HG03060 (cell line): ENCODE data around the gene CA14.
"Not testable (repeated sequence)": the region's sequence is repeated elsewhere in the genome, so short reads cannot be mapped to it uniquely, and the experiment has no call there.

ENCODE experiments used
- ATAC-seq: cut with Tn5 transposase; IDR thresholded peaks from one replicate; pipeline ENCODE4 v1.9.1; 2021; ENCODE audit warnings: low read depth, moderate number of reproducible peaks; ENCODE audit not compliant: unreplicated experiment

CA14 gene

GRCh38 chr1:150235852-150236613 lies 21.5 kb upstream of the CA14 start, which contains the start of gene ANP32E:
Gene ANP32E (minus strand): TSS chr1:150236112. CDS start chr1:150235786, 326 bp downstream.
- ATAC-seq, result peak; percentile 88

GRCh38 chr1:150236614-150237100 lies 20.9 kb upstream of the CA14 start:
- no peak for ATAC-seq

GRCh38 chr1:150237176-150237575 lies 20.4 kb upstream of the CA14 start:
- not testable (repeated sequence) for ATAC-seq

- ATAC-seq, result no peak
Observed at GRCh38 chr1:150237746-150238145, 19.8 kb upstream of the CA14 start.

- no peak for ATAC-seq
Observed at GRCh38 chr1:150243003-150243402, 14.6 kb upstream of the CA14 start.

- ATAC-seq, result no peak
Observed at GRCh38 chr1:150249936-150250335, 7.6 kb upstream of the CA14 start.

- no peak for ATAC-seq
Observed at GRCh38 chr1:150256198-150256553, 1.4 kb upstream of the CA14 start.

GRCh38 chr1:150256554-150257341 lies 826 bp upstream of the CA14 start:
- no peak for ATAC-seq

- ATAC-seq, result no peak
Observed at GRCh38 chr1:150259217-150259616, 1.6 kb downstream of the CA14 start.

GRCh38 chr1:150259758-150260669 lies 2.4 kb downstream of the CA14 start:
- ATAC-seq, result no peak

GRCh38 chr1:150261367-150261766 lies 3.8 kb downstream of the CA14 start:
- ATAC-seq, result no peak

GRCh38 chr1:150262388-150263320 lies 5.1 kb downstream of the CA14 start:
- no peak for ATAC-seq

GRCh38 chr1:150263549-150263948 lies 6.0 kb downstream of the CA14 start:
- no peak for ATAC-seq

- ATAC-seq, result no peak
Observed at GRCh38 chr1:150267896-150268295, 10.3 kb downstream of the CA14 start.

- no peak for ATAC-seq
Observed at GRCh38 chr1:150268340-150268704, 10.7 kb downstream of the CA14 start.

- ATAC-seq, result peak; percentile 76
Observed at GRCh38 chr1:150268705-150269403, 11.3 kb downstream of the CA14 start, which contains the start of gene APH1A. Gene APH1A (minus strand): TSS chr1:150269016. CDS start chr1:150268810, 206 bp downstream.

GRCh38 chr1:150269451-150269850 lies 11.9 kb downstream of the CA14 start:
- ATAC-seq, result no peak

GRCh38 chr1:150271291-150271959 lies 13.9 kb downstream of the CA14 start:
- ATAC-seq, result no peak
